Keratinocyte (primary cell): ENCODE data around the gene KNCN. TPM values are rescaled to one million over a fixed set of nuclear protein-coding genes. Genes with fewer than 3 reads are reported as not detected.

Source experiments
- DNase-seq: peaks from one replicate; pipeline ENCODE4 v3.0.0-alpha.2; 2011; ENCODE audit warnings: low read depth, missing footprints, low spot score
- FAIRE-seq: peaks from 2 replicates; lab custom pipeline; 2011; peaks lifted over from hg19 to GRCh38; lab: Jason Lieb, UNC
- H2AFZ ChIP-seq: 2 replicates; pipeline ENCODE4 v1.6.0; 2012; ENCODE audit warnings: low read length, control low read depth, inconsistent platforms; ENCODE audit not compliant: control insufficient read depth
- H3K27ac ChIP-seq: 2 replicates; pipeline ENCODE4 v1.5.1; 2011; ENCODE audit warnings: low read length; ENCODE audit not compliant: control insufficient read depth, insufficient read depth
- H3K27me3 ChIP-seq: 3 replicates; pipeline ENCODE4 v1.6.0; 2011; ENCODE audit warnings: low read length; ENCODE audit not compliant: control insufficient read depth, insufficient read depth; ENCODE audit errors: extremely low read depth
- H3K36me3 ChIP-seq, 2 experiments: 2 replicates in 1 of 2; 3 replicates in 1 of 2; pipeline ENCODE4 v1.5.1; 2011; ENCODE audit warnings: low read length in 2 of 2, mild to moderate bottlenecking in 1 of 2; ENCODE audit not compliant: control insufficient read depth in 2 of 2, insufficient read depth in 2 of 2; ENCODE audit errors: extremely low read depth in 1 of 2
- H3K4me1 ChIP-seq: 3 replicates; pipeline ENCODE4 v1.5.1; 2011; ENCODE audit warnings: low read length; ENCODE audit not compliant: control insufficient read depth, insufficient read depth; ENCODE audit errors: extremely low read depth
- H3K4me2 ChIP-seq: 3 replicates; pipeline ENCODE4 v1.6.0; 2011; ENCODE audit warnings: low read depth, low read length; ENCODE audit not compliant: control insufficient read depth, insufficient read depth; ENCODE audit errors: extremely low read depth
- H3K4me3 ChIP-seq, 3 experiments: fragments of 200-600 bp in 1 of 3; sonication (generic) in 1 of 3; 2 replicates in 2 of 3; 3 replicates in 1 of 3; pipeline ENCODE4 v1.5.1; 2011 to 2016; ENCODE audit warnings: low read length in 3 of 3, mild to moderate bottlenecking in 3 of 3, control low read depth in 2 of 3, inconsistent platforms in 1 of 3, low read depth in 1 of 3, mixed read lengths in 1 of 3, mixed run types in 1 of 3, moderate library complexity in 1 of 3; ENCODE audit not compliant: control insufficient read depth in 2 of 3, insufficient read depth in 2 of 3; ENCODE audit errors: extremely low read depth in 1 of 3
- H3K79me2 ChIP-seq: 2 replicates; pipeline ENCODE4 v1.6.0; 2012; ENCODE audit warnings: low read length; ENCODE audit not compliant: control insufficient read depth, insufficient read depth
- H3K9ac ChIP-seq: 3 replicates; pipeline ENCODE4 v1.6.0; 2011; ENCODE audit warnings: low read length; ENCODE audit not compliant: control insufficient read depth, insufficient read depth; ENCODE audit errors: extremely low read depth
- H3K9me1 ChIP-seq: 3 replicates; pipeline ENCODE4 v1.6.0; 2011; ENCODE audit warnings: low read length; ENCODE audit not compliant: control insufficient read depth, insufficient read depth; ENCODE audit errors: extremely low read depth
- H3K9me3 ChIP-seq: 2 replicates; pipeline ENCODE4 v1.5.1; 2012; ENCODE audit warnings: low read depth, low read length; ENCODE audit not compliant: control insufficient read depth
- H4K20me1 ChIP-seq: 3 replicates; pipeline ENCODE4 v1.6.0; 2011; ENCODE audit warnings: low read length; ENCODE audit not compliant: control insufficient read depth, insufficient read depth; ENCODE audit errors: extremely low read depth
- CTCF ChIP-seq, 3 experiments: IDR thresholded peaks in 1 of 3; conservative IDR thresholded peaks in 1 of 3; optimal IDR thresholded peaks in 1 of 3; 2 replicates in 2 of 3; 3 replicates in 1 of 3; pipeline versions ENCODE3 to v1.5.1; 2011; ENCODE audit warnings: low read length in 3 of 3, mild to moderate bottlenecking in 3 of 3, moderate library complexity in 2 of 3, control low read depth in 1 of 3, inconsistent platforms in 1 of 3; ENCODE audit not compliant: insufficient read depth in 2 of 3; ENCODE audit errors: extremely low read depth in 1 of 3
- EZH2 ChIP-seq: IDR thresholded peaks from one replicate; pipeline ENCODE4 v1.6.1; 2012; ENCODE audit warnings: inconsistent platforms, mild to moderate bottlenecking, low read length, moderate library complexity
- dilution Hi-C: fragments of 300-500 bp; cut with MboI; formaldehyde crosslinking; loops from one replicate; pipeline ENCODE4 v1.7.0; 2020; ENCODE audit warnings: low sequenced_read_pairs; ENCODE audit not compliant: extremely low pct_ligation_motif_present
- polyA plus RNA-seq, 5 experiments: library from polyadenylated mRNA; depleted of rRNA in 3 of 5; stranded (reverse) in 3 of 5; stranded (forward) in 1 of 5; unstranded in 1 of 5; fragments of >200 nt; gene quantifications; 1 replicate in 1 of 5; 2 replicates in 3 of 5; 3 replicates in 1 of 5; pipeline versions ENCODE4 v1.2.1 to v1.2.3, GENCODE V29; 2011 to 2012; ENCODE audit warnings: missing spikeins in 2 of 5, low read depth in 1 of 5, low replicate concordance in 1 of 5

Gene KNCN
- polyA plus RNA-seq, 1 donor (not counting 4 experiments of a cell fraction or from before 2014, with no cell fraction given) = not detected

- no peak overlapping the region for H3K27ac ChIP-seq
- H3K4me3 ChIP-seq = no peak overlapping the region
- H3K9me1 ChIP-seq = no peaks in the 10 kb centered on the region
- H3K9ac ChIP-seq = no peak overlapping the region
- peaks cover 11% of the 10 kb centered on the region for H3K27me3 ChIP-seq
- peaks cover 13% of the 10 kb centered on the region for H3K4me1 ChIP-seq
- DNase-seq = no peak
- H3K79me2 ChIP-seq = no peaks in the 10 kb centered on the region
- H3K4me2 ChIP-seq = no peak overlapping the region
- TF ChIP-seq EZH2 (no peak), CTCF (optimal IDR thresholded peaks at IDR 0.05 in 1 of 3, IDR thresholded peaks at IDR 0.05 in 1 of 3, conservative IDR thresholded peaks at IDR 0.05 in 1 of 3; ENCODE audit: extremely low read depth in 1 of 3, insufficient read depth in 2 of 3, low read length in 3 of 3) (no peak)
- H3K9me3 ChIP-seq = no peaks in the 10 kb centered on the region
- H2AFZ ChIP-seq = no peak overlapping the region
- no peaks in the 10 kb centered on the region for H4K20me1 ChIP-seq
- peaks cover 0 to 1% of the 10 kb centered on the region in 2 experiments for H3K36me3 ChIP-seq
- FAIRE-seq = no peak
- dilution Hi-C loops = no loop called here
Observed at GRCh38 chr1:46552357-46553237, 1.1 kb upstream of the KNCN start.

GRCh38 chr1:46550751-46551231, 656 bp downstream of the KNCN start:
- dilution Hi-C loops = no loop called here
- no peaks in the 10 kb centered on the region for H3K36me3 ChIP-seq
- no peak overlapping the region for H3K27ac ChIP-seq
- TF ChIP-seq EZH2 = no peak
- no peak for TF ChIP-seq CTCF (optimal IDR thresholded peaks at IDR 0.05 in 1 of 3, IDR thresholded peaks at IDR 0.05 in 1 of 3, conservative IDR thresholded peaks at IDR 0.05 in 1 of 3; ENCODE audit: extremely low read depth in 1 of 3, insufficient read depth in 2 of 3, low read length in 3 of 3)
- no peak overlapping the region for H3K4me2 ChIP-seq
- H3K9me3 ChIP-seq = no peaks in the 10 kb centered on the region
- H3K79me2 ChIP-seq = no peaks in the 10 kb centered on the region
- no peak overlapping the region for H3K9ac ChIP-seq
- no peak overlapping the region for H3K4me3 ChIP-seq
- H3K27me3 ChIP-seq = peaks cover 17% of the 10 kb centered on the region
- FAIRE-seq (no peak), DNase-seq (no peak)
- no peaks in the 10 kb centered on the region for H3K9me1 ChIP-seq
- peak overlapping the region; percentile 43 for H2AFZ ChIP-seq
- no peaks in the 10 kb centered on the region for H3K4me1 ChIP-seq
- no peaks in the 10 kb centered on the region for H4K20me1 ChIP-seq
